GM18861 (cell line): Measurements from ENCODE around the gene XBP1.
"Not testable (repeated sequence)": the region's sequence is repeated elsewhere in the genome, so short reads cannot be mapped to it uniquely, and the experiment has no call there.

Experiments
- ATAC-seq: cut with Tn5 transposase; IDR thresholded peaks from one replicate; pipeline ENCODE4 v1.9.1; 2021; ENCODE audit not compliant: unreplicated experiment

XBP1 gene

DNA sequence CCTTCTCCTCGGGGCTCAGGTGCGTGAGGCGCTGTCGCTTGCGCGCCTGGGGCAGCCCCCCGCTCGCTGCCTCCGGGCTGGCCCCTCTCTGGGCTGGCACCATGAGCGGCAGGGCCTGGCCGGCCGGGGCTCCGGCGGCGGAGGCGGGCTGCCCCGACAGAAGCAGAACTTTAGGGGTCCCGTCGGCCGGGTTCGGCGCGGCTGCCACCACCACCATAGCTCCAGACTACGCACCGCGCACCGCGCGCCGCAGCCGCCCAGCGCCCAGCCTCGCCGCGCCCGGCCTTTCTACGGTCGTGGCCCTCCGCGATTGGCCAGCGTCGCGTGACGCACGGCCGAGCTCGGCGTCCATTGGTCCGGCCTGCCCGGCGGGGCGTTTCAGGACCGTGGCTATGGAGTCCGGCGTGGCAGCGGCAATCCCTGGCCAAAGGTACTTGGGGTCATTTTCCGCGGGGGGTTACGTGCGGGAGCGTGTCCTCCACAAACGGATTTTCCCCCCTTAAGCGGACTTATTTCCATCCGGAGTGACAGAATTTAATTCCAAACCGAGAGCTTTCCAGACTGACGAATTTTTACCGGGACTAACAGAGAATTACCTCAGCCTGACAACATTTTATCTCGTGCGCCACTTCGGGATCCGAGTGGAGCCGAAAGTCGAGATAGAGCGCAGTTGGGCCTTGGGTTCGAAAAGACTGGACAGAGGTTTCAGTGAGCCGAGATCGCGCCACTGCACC, at the start of gene XBP1:
XBP1 (minus strand) TSS at position 262 of the 734 bp plus-strand sequence.
- peak; percentile 66 for ATAC-seq

GRCh38 chr22:28846994-28847393, 46.6 kb upstream of the XBP1 start:
- ATAC-seq = no peak

DNA sequence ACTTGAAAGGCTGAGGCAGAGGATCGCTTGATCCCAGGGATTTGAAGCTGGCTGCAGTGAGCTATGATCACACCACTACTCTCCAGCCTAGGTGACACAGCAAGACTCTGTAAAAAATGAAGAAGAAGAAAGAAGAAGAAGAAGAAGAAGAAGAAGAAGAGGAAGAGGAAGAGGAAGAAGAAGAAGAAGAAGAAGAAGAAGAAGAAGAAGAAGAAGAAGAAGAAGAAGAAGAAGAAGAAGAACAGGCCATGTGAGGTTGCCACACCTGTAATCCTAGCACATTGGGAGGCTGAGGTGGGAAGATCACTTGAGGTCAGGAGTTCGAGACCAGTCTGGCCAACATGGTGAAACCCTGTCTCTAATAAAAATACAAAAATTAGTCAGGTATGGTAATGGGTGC, 43.9 kb upstream of the XBP1 start:
- not testable (repeated sequence) for ATAC-seq

DNA sequence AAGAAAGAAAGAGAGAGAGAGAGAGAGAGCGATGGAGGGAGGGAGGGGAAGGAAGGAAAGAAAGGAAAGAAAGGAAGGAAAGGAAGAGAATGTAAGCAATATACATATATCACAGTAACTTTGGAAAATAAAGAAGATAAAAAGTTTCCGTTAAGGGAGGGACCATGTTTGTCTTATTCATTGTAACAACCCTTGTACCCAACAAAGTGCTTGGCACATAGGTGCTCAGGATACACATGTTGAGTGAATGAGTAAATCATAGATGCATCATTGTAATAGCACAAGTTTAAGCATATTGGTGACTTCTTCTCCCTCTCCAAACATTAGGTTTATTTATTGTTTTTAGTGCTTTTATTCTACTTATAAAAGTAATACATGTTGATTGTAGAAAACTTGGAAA, 43.3 kb upstream of the XBP1 start:
- ATAC-seq = no peak

DNA sequence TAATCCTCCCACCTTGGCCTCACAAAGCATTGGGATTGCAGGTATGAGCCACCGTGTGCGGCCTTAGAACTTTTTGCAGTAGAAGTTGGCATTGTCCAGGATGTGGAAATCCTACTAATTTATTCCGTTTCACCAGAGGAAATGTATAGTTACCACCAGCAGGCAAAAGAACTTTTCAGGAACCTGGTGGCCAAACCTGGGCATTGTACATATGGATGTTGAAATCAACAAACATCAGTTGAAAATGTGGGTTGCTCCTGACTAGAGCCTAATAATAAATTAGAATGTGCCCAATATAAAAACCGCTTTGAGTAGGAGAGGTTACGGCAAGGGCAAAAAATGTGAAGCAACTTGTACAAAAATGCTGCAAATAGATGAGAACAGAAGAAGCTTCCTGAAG, 40.7 kb upstream of the XBP1 start:
- ATAC-seq = no peak

- ATAC-seq = no peak
These were observed 38.6 kb upstream of the XBP1 start for GRCh38 chr22:28838971-28839370.

- ATAC-seq = no peak
These were observed 37.3 kb upstream of the XBP1 start for GRCh38 chr22:28837640-28838039.

GRCh38 chr22:28835630-28836189, 35.3 kb upstream of the XBP1 start:
- no peak for ATAC-seq

DNA sequence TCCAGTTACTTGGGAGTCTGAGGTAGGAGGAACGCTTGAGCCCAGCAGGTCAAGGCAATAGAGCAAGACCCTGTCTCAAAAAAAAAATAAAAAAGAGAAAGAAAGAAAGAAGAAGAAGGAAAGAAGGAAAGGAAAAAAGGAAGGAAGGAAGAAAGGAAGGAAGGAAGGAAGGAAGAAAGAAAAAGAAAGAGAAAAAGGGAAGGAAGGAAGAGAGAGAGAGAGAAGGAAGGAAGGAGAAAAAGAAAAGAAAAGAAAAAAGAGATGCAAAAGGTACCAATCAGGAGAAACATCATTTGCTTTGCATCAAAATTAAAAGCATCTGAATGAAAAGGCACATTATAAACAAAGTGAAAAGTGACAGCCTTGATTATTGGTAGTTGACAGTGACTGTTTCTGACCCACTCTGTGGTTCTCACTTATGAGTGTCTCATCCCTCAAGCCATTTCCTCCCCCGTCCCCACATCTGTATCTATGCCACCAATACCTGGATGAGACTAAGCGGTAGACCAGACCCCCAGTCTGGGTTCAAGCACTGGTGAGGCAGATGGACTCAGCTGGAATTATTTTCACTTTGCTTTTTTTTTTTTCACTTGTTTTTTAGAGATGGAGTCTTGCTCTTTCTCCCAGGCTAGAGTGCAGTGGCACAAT, 33.0 kb upstream of the XBP1 start:
- no peak for ATAC-seq

DNA sequence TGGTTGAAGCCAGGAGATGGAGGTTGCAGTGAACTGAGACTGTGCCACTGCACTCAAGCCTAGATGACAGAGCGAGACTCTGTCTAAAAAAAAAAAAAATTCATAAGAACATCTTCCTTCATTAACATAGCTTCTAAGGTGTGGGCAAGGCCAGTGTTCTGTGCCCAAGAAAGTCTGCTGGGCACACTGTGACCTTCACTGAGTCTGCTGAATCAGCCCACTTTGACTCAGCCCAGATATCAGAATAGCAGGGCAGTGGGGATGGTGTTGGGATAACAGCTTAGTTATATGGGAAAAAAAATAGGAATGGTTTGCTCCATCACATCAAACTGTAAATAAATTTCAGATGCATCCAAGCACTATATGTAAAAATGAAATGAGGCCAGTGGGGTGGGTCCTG, 32.4 kb upstream of the XBP1 start:
- no peak for ATAC-seq

- no peak for ATAC-seq
These were observed 31.0 kb upstream of the XBP1 start for GRCh38 chr22:28831140-28832072.

DNA sequence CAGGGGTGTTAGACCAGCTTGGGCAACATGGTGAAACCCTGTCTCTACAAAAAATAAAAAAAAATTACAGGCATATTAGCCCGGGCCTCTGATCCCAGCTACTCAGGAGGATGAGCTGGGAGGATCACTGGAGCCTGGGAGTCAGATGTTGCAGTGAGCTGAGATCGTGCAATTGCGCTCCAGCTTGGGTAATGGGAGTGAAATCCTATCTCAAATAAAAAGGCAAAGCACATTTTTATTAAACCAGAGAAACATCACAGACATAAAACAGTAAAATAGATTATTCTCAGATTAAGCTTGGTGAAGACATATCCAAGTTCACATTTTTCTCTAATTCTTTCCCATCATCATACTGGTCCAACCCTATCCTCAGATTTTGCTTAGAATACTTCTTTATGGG, 30.1 kb upstream of the XBP1 start:
- no peak for ATAC-seq

DNA sequence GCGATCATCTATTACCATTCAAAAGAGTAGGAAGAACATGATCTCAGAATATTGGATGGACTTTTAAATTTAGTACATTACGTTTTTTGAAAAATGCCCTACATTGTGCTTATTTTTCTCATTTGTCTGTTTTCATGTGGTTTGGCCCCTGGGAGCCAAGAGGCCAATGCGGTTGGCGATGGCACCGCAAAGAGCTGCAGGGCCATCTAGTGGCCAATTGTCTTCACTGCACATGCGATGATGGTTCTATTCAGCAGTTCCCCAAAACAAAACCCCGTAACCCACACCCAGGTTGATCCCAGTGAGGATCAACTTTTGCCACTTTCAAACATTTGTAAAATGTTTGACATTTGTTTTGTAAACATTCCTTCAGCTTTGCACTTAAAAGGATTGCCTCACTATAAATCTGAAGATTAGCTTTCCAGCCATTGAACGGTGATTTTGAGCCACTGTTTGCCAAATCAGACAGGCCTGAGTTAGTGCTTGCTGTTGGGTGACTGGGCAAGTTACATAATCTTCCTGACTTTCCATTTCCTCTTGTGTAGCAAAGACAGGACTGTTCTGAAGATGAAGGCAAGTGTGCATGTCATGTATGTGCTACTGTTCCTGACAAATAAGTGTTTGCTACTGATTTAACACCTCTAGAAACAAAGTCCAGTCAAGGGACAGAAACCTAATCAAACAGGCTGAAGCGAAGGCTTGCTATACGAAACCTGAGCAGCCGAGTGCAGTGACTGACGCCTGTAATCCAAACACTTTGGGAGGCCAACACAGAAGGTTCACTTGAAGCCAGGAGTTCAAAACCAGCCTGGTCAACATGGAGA, 29.2 kb upstream of the XBP1 start:
- peak; percentile 56 for ATAC-seq

GRCh38 chr22:28826921-28827320, 26.6 kb upstream of the XBP1 start:
- no peak for ATAC-seq

DNA sequence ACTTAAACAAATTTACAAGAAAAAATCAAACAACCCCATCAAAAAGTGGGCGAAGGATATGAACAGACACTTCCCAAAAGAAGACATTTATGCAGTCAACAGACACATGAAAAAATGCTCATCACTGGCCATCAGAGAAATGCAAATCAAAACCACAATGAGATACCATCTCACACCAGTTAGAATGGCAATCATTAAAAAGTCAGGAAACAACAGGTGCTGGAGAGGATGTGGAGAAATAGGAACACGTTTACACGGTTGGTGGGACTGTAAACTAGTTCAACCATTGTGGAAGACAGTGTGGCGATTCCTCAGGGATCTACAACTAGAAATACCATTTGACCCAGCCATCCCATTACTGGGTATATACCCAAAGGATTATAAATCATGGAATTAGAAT, 26.1 kb upstream of the XBP1 start:
- not testable (repeated sequence) for ATAC-seq

GRCh38 chr22:28824455-28824854, 24.1 kb upstream of the XBP1 start:
- ATAC-seq = not testable (repeated sequence)

DNA sequence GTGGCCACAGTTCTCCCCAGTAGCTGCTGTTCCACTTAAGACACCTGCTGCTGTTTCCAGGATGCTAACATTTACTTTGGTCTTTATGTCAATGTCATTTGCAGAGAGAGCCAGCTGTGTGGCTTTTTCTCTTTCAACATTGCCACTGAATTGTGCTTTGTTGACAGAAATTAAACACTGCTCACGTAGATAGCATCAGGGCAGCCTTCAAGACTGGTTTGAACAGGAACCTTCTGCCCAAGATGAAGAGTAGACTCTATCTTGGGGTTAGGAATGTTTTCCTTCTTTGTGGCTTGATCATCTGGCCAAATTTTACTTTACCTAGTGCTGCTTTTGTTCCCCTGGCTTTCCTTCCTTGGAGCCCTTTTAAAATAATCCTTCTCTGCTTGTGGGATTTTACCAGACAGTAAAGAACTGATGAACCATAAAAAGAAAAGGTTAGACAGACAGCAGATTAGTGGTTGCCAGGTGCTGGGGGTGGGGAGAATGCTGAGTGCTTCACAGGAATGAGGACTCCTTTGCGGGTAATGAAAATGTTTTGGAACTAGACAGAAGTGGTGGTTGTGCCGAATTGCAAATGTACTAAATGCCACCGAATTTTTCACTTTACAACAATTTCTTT, 22.7 kb upstream of the XBP1 start:
- no peak for ATAC-seq

GRCh38 chr22:28821452-28821851, 21.1 kb upstream of the XBP1 start:
- ATAC-seq = no peak

- no peak for ATAC-seq
These were observed 20.5 kb upstream of the XBP1 start for GRCh38 chr22:28820885-28821284.
